Panc1 (cell line): ENCODE results near the gene SCO2.

ENCODE experiments used
- POLR2AphosphoS5 ChIP-seq: IDR thresholded peaks from 2 replicates; pipeline ENCODE4 v1.6.1; 2012; ENCODE audit warnings: mild to moderate bottlenecking, low read depth, low read length, moderate library complexity
- SIN3A ChIP-seq: IDR thresholded peaks from 2 replicates; pipeline ENCODE4 v1.6.1; 2012; ENCODE audit warnings: low read depth, mild to moderate bottlenecking, low read length, moderate library complexity, borderline replicate concordance; ENCODE audit not compliant: insufficient read depth
- TF ChIP-seq, protein P1 (sequence below): fragments of 450-650 bp; IDR thresholded peaks from 2 replicates; pipeline ENCODE4 v1.5.1; 2017; ENCODE audit warnings: mild to moderate bottlenecking
- TF ChIP-seq, protein P2 (sequence below), 2 experiments: IDR thresholded peaks; 2 replicates each; pipeline ENCODE4 v1.6.1; 2011 to 2012; ENCODE audit warnings: low read depth in 2 of 2, control low read depth in 1 of 2, low read length in 1 of 2, mild to moderate bottlenecking in 1 of 2, moderate library complexity in 1 of 2; ENCODE audit not compliant: insufficient read depth in 1 of 2

DNA sequence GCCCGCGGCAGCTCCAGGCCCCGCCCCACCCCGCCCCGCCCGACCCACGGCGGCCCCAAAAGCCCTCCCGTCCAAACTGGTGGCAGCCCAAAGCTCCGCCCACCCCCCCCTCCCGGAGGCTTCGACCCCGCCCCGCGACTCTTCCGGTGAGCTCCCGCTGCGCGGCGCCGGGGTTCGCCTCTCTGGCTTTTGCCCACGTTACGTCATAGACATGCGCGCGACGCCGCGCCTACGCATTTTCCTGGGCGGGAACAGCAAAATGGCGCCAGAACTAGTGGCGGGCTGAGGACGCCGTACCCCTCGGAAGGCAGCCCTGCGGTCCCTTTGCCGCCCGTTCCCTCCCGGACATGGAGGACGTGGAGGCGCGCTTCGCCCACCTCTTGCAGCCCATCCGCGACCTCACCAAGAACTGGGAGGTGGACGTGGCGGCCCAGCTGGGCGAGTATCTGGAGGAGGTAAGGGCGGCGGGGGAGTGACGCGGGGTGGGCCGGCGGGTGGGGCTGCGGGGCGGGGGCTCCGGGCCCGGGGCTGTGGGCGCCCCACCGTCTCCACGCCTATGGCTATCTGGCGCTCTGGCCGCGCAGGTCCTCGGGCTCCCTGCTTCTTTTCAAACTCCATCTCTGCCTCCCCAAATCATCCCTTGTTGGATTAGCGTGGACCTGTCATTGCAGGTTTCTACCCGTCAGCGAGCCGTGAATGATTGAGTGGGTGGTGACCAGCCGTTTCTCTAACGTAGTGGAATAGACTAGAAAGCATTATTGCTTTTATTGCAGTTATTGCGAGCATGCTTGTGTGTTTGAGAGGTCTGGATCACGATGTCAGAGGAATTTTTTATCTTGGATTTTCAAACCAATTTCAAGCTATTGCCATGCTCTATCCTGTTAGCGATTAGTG, 17.2 kb downstream of the SCO2 start, which contains the start of gene NCAPH2:
- TF ChIP-seq, protein P1, sequence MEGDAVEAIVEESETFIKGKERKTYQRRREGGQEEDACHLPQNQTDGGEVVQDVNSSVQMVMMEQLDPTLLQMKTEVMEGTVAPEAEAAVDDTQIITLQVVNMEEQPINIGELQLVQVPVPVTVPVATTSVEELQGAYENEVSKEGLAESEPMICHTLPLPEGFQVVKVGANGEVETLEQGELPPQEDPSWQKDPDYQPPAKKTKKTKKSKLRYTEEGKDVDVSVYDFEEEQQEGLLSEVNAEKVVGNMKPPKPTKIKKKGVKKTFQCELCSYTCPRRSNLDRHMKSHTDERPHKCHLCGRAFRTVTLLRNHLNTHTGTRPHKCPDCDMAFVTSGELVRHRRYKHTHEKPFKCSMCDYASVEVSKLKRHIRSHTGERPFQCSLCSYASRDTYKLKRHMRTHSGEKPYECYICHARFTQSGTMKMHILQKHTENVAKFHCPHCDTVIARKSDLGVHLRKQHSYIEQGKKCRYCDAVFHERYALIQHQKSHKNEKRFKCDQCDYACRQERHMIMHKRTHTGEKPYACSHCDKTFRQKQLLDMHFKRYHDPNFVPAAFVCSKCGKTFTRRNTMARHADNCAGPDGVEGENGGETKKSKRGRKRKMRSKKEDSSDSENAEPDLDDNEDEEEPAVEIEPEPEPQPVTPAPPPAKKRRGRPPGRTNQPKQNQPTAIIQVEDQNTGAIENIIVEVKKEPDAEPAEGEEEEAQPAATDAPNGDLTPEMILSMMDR = no peak
- TF ChIP-seq SIN3A (no peak), POLR2AphosphoS5 (peak; percentile 61; the same call in 1 of the 2 replicates)
- TF ChIP-seq, protein P2, sequence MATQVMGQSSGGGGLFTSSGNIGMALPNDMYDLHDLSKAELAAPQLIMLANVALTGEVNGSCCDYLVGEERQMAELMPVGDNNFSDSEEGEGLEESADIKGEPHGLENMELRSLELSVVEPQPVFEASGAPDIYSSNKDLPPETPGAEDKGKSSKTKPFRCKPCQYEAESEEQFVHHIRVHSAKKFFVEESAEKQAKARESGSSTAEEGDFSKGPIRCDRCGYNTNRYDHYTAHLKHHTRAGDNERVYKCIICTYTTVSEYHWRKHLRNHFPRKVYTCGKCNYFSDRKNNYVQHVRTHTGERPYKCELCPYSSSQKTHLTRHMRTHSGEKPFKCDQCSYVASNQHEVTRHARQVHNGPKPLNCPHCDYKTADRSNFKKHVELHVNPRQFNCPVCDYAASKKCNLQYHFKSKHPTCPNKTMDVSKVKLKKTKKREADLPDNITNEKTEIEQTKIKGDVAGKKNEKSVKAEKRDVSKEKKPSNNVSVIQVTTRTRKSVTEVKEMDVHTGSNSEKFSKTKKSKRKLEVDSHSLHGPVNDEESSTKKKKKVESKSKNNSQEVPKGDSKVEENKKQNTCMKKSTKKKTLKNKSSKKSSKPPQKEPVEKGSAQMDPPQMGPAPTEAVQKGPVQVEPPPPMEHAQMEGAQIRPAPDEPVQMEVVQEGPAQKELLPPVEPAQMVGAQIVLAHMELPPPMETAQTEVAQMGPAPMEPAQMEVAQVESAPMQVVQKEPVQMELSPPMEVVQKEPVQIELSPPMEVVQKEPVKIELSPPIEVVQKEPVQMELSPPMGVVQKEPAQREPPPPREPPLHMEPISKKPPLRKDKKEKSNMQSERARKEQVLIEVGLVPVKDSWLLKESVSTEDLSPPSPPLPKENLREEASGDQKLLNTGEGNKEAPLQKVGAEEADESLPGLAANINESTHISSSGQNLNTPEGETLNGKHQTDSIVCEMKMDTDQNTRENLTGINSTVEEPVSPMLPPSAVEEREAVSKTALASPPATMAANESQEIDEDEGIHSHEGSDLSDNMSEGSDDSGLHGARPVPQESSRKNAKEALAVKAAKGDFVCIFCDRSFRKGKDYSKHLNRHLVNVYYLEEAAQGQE (IDR thresholded peaks at IDR 0.05; ENCODE audit: insufficient read depth in 1 of 2, low read depth in 2 of 2, low read length in 1 of 2) = 0 out of 4 replicates have a peak, but pooled peaks of 1 of the 2 experiments have one; percentile 25
